GM12892 (cell line): Measurements from ENCODE around the gene NAV2.

Source experiments
- POLR2A ChIP-seq: IDR thresholded peaks from 2 replicates; pipeline ENCODE4 v1.6.1; 2011; ENCODE audit warnings: low read depth, low read length, control low read depth
- POLR2AphosphoS5 ChIP-seq: IDR thresholded peaks from 2 replicates; pipeline ENCODE4 v1.6.1; 2011; ENCODE audit warnings: low read depth, low read length, control low read depth
- TAF1 ChIP-seq: IDR thresholded peaks from 2 replicates; pipeline ENCODE4 v1.6.1; 2011; ENCODE audit warnings: low read depth, mild to moderate bottlenecking, control low read depth, low read length, borderline replicate concordance

- TF ChIP-seq TAF1 (no peak), POLR2A (no peak), POLR2AphosphoS5 (no peak)
Observed at GRCh38 chr11:20158597-20159257, 446.1 kb downstream of the NAV2 start.
